ENCODE data around the gene FCER2.

Gene FCER2

DNA sequence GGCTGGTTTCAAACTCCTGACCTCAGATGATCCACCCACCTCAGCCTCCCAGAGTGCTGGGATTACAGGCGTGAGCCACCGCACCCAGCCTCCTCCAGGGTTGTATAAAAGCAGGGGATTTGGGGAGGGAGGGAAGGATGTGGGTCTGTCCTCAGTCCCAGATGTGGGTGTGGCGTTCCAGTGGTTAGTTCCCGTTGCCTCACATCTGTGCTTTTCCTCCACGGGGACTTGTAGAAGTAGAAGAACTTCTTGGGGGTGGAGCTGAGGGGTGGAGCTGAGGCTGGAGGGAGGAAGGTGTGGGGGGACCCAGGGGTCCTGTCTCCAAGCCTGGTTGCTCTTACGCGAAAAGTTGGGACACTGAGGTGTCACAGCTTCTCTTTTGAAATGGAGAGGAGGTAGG lies 25.6 kb downstream of the FCER2 start:
- DNase-seq = no peak

DNA sequence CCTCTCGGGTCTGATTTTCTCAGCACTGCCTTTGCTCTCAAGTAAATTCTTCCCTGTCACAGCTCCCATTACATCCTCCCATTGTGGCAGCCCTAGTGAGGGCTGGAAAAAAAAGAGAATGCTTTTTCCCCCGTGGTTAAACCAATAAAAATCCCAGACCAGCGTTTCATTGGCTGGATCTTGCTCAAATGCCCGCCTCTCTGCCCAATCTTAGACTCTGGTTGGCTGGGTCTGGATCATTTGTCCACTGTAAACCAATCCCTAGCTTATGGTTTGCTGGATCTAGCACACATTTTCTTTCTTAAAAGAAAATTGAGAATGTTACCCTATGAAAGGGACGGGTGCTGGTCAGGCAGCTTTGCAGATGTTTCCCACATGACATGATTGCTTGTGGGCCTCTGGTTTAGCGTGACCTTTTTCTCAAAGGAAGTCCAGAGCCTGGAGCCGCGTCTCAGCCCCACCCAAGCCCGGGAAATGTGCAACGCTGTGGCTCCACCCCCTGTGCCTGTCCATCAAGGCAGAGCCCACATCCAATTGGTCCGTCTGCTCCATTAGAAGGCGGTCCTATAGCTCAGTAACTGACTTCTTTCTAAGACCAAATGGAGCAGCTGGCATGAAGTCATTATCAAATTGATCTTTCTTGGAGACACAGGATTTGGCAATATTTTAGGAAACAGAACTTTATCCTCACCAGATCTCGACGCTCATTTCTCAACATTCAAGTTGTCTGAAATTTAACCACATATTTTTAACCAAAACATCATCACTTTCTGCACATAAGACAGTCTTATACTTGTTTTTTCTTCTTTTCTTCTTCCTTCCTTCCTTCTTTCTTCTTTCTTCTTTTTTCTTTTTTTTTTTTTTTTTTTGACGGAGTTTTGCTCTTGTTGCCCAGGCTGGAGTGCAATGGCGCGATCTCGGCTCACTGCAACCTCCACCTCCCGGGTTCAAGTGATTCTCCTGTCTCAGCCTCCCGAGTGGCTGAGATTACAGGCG lies 27.6 kb downstream of the FCER2 start:
- DNase-seq = no peak

DNA sequence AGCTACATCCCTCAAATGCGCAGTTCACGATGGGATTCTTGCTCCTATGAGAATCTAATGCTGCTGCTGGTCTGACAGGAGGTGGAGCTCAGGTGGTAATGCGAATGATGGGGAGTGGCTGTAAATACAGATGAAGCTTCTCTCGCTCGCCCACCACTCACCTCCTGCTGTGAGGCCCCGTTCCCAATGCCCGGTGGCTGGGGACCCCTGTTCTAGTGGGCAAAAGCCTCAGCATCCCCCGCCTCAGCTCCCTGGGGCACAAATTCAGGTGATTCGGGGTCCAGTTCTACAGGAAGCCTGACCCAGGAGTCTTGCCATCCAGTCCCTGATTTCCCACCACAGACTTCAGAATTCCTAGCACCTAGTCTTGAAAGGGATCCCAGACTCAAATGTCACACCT lies 29.4 kb downstream of the FCER2 start:
- DNase-seq = no peak

- DNase-seq = no peak
Observed at GRCh38 chr19:7670790-7671189, 31.1 kb downstream of the FCER2 start.

DNA sequence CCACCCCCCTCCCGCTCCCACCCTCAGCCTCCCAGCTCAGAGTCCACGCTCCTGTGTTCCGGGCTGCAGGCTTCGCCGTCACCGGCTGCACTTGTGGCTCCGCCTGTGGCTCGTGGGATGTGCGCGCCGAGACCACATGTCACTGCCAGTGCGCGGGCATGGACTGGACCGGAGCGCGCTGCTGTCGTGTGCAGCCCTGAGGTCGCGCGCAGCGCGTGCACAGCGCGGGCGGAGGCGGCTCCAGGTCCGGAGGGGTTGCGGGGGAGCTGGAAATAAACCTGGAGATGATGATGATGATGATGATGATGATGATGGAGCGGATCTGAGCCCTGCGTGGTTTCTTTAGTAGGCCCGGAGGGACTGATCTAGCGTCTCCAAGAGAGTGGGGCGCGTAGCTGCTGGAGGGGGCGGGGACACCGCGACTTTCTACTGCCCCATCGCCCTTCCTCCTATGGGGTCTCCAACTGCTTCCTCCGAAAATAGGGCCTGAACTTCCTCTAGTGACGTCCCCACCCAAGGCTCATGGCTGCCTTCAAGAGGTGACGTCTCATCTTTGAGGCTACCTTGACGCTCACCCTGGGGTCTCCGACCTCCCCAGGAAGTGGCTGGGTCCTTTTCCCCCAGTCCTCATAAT lies 31.7 kb downstream of the FCER2 start:
- DNase-seq = peak in 1 of 2 experiments; percentile 10

- no peak for DNase-seq
Observed at GRCh38 chr19:7669641-7670040, 32.3 kb downstream of the FCER2 start.

DNA sequence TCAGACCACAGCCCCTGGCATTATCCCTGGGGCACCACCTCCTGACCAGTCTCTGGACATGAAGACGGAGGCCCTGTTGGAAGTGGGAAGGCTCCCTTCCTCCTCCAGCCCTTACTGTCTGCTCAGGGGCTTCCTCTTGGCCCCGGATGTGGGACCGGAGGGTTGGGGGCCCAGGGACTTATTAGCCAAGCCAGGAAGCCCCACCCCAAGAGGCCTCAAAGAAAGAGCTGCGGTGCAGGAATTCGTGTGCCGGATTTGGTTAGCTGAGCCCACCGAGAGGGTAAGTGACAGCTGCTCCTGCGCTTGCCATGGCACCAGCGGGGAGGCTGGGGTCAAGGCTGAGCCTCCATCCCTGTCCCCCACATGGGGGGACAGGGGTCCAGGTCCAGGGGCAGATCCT lies 33.1 kb downstream of the FCER2 start, which contains the start of gene RETN:
TSS of gene RETN (plus strand) at position 208 of the 400 bp plus-strand sequence. CDS start 278 bp downstream, outside the sequence.
- DNase-seq = no peak

- no peak for DNase-seq
Observed at GRCh38 chr19:7665076-7665475, 36.9 kb downstream of the FCER2 start.

GRCh38 chr19:7663706-7664105 lies 38.2 kb downstream of the FCER2 start:
- no peak for DNase-seq

- no peak for DNase-seq
Observed at GRCh38 chr19:7662657-7663056, 39.3 kb downstream of the FCER2 start.

DNA sequence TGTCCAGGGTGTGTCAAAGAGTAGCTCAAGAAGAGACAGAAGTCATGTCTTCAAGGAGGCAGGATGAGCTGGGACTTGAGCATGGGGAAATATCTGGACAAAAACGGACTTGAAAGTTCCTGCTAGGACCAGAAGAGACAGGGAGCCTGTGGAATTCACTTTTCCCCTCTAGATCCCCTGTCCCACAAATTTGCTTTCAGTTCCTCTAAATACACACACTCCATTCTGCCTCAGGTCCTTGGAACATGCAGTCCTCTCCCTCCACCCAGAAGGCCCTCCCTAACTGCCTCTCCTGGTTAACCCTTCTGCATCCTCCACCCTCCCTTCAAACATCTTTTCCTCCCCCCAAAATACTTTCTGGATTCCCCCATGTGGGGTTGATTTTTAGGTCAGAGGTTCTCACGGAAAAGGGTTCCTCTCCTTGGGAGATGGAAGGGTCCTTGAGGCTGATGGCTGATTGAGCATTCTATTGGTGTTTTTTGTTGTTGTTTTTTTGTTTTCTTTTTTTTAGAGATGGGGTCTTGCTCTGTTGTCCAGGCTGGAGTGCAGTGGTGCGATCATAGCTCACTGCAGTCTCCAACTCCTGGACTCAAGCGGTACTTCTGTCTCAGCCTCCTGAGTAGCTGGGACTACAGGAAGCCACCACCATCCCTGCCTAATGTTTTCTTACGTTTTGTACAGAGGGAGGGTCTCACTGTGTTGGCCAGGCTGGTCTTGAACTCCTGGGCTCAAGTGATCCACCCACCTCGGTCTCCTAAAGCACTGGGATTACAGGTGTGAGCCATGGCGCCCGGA lies 40.0 kb downstream of the FCER2 start:
- DNase-seq = no peak

DNA sequence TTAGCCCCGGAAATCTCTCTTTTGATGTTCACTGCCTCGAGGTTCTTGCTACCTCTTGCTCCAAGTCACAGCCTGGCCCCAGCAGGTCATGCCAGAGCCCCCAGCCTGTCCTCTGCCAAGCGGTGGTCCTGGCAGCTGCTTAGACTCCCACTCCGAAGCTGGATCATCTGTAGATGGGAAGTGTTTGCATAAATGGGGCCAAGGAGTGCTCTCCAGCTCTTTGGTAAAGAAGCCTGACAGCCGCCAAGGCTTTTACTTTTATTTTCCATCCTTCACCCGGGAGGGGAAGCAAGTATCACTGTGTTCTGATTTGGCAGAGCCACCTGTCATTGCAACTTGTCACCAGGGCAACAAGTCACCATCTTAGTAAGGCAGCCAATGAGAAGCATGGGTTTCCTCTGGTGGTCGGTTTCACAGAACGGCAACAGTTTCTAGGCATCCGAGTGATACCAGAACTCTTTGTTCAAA lies 43.7 kb downstream of the FCER2 start:
- peak in 1 of 2 experiments; percentile 29 for DNase-seq

- DNase-seq = no peak
Observed at GRCh38 chr19:7657131-7657751, 44.7 kb downstream of the FCER2 start.

DNA sequence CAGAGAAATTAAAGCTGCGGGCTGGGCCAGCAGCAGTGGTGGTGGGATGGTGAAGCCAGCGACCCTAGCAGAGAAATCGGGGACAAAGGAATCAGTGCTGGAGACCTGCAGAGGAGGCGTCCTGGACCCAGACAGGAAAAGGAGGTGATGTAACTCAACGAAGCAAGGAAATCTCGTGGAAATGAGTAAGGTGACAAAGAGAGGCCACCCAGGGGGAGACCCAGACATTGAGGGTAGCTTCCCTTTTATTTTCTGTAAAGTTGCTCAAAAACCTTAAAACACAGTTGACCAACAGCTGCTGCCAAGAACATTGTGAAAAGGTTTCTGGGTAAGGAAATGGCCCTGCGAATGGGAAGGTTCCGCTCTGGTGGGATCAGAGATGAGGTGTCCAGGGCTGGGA lies 46.4 kb downstream of the FCER2 start:
- DNase-seq = no peak

DNA sequence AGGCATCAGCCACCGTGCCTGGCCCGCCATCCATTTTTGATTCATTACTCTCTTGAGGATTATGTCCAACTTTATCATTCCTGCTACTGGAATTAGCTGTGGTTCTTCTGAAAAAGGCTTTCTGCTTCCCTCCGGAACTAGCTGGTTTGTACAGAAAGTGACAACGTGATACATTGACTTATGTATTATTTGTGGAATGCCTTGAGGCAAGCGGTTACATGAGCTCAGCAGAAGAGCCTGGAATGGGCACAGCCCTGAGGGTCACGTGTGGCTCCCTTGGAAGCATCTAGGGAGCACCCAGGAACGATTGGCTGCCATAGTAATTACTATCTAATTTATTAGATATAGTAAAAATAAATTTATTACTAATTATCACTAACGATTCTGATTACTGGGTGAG lies 47.5 kb downstream of the FCER2 start:
- no peak for DNase-seq

GRCh38 chr19:7652061-7652641 lies 49.8 kb downstream of the FCER2 start:
- DNase-seq = peak; percentile 81 to 84

- DNase-seq = no peak
Observed at GRCh38 chr19:7650148-7650547, 51.8 kb downstream of the FCER2 start.

- DNase-seq = no peak
Observed at GRCh38 chr19:7648265-7649014, 53.5 kb downstream of the FCER2 start.

DNA sequence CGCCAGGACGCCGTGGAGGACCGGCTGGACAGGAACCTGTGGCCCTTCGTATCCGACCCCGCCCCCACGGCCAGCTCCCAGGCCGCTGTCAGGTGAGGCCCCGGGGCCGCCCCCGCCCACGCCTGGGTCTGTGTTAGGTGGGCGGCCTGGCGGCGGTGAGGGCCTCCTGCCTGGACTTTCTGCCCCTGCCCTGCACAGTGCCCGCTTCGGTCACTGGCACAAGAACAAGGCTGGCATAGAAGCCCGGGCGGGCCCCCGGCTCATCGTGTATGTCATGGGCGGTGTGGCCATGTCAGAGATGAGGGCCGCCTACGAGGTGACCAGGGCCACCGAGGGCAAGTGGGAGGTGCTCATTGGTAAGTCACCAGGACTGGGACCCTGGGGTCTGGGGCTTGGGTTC lies 54.8 kb downstream of the FCER2 start:
- DNase-seq = no peak

- DNase-seq = no peak
Observed at GRCh38 chr19:7646426-7646700, 55.6 kb downstream of the FCER2 start.

GRCh38 chr19:7645656-7646425 lies 56.1 kb downstream of the FCER2 start:
- no peak for DNase-seq

Data from activated CD4-positive, alpha-beta T cell treated with anti-CD3 and anti-CD28 coated beads, Interleukin-2, amount 50 U/mL, for 4 hours (primary cell).